Head of caudate nucleus (tissue), 42 donors: Measurements from ENCODE around the gene PIM2.
"Not testable (repeated sequence)": the region's sequence is repeated elsewhere in the genome, so short reads cannot be mapped to it uniquely, and the experiment has no call there.

ENCODE experiments used
- DNase-seq, 42 donors: peaks; one replicate each; pipeline versions ENCODE4 v3.0.0 to v3.0.0-alpha.2; 2020 to 2021; ENCODE audit warnings: mixed read lengths in 7 of 42
- intact Hi-C: fragments of 100-400 bp; cut with DNase I; formaldehyde crosslinking; loops from one replicate; pipeline ENCODE4 v1.15.0; 2022

The PIM2 gene

GRCh38 chrX:48892896-48893295 lies 25.9 kb downstream of the PIM2 start:
- no peak for DNase-seq
- intact Hi-C loops = loop anchor here (10.0 kb wide), 2 partner anchors 88 to 218 kb away; partner anchors contain the start of gene HDAC6

- intact Hi-C loops = loop anchor here (10.0 kb wide), 2 partner anchors 87 to 217 kb away; partner anchors contain the start of gene HDAC6
Observed at GRCh38 chrX:48891402-48892288, 27.2 kb downstream of the PIM2 start.

GRCh38 chrX:48890934-48891401 lies 27.9 kb downstream of the PIM2 start:
- DNase-seq = peak in 8 of 42 donors; percentile 2 to 36 (median 22)
- intact Hi-C loops = loop anchor here (10.0 kb wide), 2 partner anchors 86 to 216 kb away; partner anchors contain the start of gene HDAC6

More at GRCh38 chrX:48891402-48892288, 27.2 kb downstream of the PIM2 start:
- DNase-seq = peak; percentile 59 to 90 (median 80)

GRCh38 chrX:48890296-48890925 lies 28.4 kb downstream of the PIM2 start:
- intact Hi-C loops = loop anchor here (10.0 kb wide), 2 partner anchors 86 to 216 kb away; partner anchors contain the start of gene HDAC6
- peak in 22 of 42 donors; percentile 4 to 57 (median 32) for DNase-seq

GRCh38 chrX:48886586-48886985 lies 32.2 kb downstream of the PIM2 start:
- DNase-seq = peak in 1 of 42 donors; percentile 5
- intact Hi-C loops = not testable (repeated sequence)

- no peak for DNase-seq
- intact Hi-C loops = no loop called here
Observed at GRCh38 chrX:48883729-48884128, 35.1 kb downstream of the PIM2 start.

- DNase-seq, intact Hi-C loops: not testable (repeated sequence)
Observed at GRCh38 chrX:48876944-48877343, 41.9 kb downstream of the PIM2 start.

GRCh38 chrX:48872017-48872416 lies 46.8 kb downstream of the PIM2 start:
- intact Hi-C loops, DNase-seq: not testable (repeated sequence)

- no peak for DNase-seq
- intact Hi-C loops = no loop called here
Observed at GRCh38 chrX:48864210-48864609, 54.6 kb downstream of the PIM2 start.
